C4-2B (cell line): ENCODE data around the gene TGFBR3.

ENCODE experiments used
- H3K27ac ChIP-seq: fragments of 450-650 bp; 2 replicates; pipeline ENCODE4 v1.5.1; 2017
- CTCF ChIP-seq: fragments of 450-650 bp; conservative IDR thresholded peaks from 2 replicates; pipeline ENCODE4 v1.5.1; 2017; ENCODE audit warnings: mild to moderate bottlenecking
- ZFX ChIP-seq: fragments of 450-650 bp; IDR thresholded peaks from 2 replicates; pipeline ENCODE4 v1.6.1; 2017

The TGFBR3 gene

DNA sequence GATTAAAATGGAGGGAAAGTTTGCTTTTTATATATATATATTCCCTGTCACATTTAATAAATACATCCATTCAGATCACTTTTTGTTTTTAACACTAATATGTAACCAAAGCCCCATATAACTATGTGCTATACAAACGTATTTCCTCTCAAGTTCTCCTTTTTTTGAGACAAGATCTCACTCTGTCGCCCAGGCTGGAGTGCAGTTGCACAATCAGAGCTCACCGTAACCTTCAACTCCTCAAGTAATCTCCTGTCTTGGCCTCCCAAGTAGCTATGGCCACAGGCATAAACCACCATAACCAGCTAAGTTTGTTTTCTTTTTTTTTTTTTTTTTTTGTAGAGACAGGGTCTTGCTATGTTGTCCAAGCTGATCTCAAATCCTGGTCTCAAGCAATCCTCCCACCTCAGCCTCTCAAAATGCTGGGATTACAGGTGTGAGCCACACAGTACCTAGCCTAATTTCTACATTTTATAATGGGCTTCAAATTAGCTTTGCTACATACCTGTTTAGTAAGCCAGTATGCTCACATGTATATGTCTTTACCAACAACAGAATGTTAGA, 120.0 kb downstream of the TGFBR3 start:
- no peak for TF ChIP-seq ZFX
- no peak for TF ChIP-seq CTCF
- no peak overlapping the region for H3K27ac ChIP-seq

GRCh38 chr1:91765293-91765692, 120.7 kb downstream of the TGFBR3 start:
- TF ChIP-seq CTCF (no peak), ZFX (no peak)
- peak overlapping the region; percentile 43; the same call in 1 of the 2 replicates for H3K27ac ChIP-seq

DNA sequence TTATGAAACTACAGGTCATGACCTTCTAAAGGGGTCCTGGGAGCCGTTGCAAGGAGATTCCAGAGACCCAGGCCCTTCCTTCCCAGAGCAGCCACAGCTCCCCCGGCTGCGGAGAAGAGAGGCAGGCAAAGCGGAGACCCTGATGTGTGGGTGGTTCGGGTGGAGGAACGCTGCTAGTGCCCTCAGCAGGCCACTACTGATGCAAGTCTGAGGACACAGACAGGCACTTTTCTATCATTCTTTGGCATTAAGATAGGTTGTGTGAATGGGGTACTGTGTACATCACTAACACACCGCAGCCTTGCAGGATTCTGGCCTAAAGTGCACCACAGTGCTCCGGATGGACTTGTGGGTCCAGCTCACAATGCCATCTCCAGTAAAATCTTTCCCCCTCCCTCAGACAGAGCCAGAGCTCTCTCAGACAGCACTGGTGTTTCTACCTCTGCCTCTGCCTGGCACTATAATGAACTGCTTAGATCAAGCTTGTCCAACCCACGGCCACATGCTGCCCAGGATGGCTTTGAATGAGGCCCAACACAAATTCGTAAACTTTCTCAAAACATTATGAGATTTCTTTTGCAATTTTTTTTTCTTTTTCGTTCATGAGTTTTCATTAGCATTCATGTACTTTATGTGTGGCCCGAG, 121.4 kb downstream of the TGFBR3 start:
- TF ChIP-seq ZFX = no peak
- no peak; the same call in 1 of the 2 replicates for TF ChIP-seq CTCF
- H3K27ac ChIP-seq = peak overlapping the region; percentile 43

- TF ChIP-seq ZFX (no peak), CTCF (no peak)
- H3K27ac ChIP-seq = no peak overlapping the region
These were observed 122.7 kb downstream of the TGFBR3 start for GRCh38 chr1:91763252-91763651.

DNA sequence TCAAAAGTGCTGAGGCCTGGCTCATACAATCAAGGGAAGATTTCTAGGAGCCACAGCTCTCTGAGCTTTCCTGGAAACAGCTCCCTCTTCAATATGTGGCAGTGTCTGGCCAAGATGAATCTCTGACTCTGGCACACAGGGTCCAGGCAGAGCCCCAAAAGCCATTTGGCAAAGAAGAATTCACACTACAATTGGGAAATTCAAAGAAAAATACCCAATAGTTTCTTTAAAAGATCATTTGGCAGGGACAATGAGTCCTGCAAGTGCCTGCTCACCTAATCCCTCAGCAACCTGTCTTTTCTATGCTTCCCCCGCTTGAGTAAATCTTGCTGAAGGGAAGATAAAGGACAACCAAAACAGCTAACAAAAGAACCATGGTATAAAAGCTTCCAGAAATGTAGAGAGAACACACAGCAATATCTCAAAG, 124.6 kb downstream of the TGFBR3 start:
- TF ChIP-seq CTCF (no peak), ZFX (no peak)
- no peak overlapping the region for H3K27ac ChIP-seq

DNA sequence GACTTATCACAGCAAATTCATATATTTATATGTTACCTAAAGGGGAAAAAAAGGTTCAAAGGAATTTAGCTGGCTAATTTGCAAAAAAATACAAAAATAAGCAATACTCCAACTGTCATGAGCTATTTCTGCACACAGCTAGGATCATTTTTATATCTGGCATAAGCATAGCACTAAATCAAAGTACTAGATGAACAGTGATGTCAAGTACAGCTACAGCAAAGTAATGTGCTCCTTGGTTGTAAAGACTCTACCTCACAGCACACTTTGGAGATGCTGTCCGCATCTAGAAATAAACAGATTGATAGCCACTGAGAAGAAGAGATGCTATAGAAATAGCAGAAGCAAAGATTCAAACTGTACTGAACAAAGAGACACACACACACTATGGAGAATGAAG, 125.4 kb downstream of the TGFBR3 start:
- H3K27ac ChIP-seq = peak overlapping the region; percentile 50; the same call in 1 of the 2 replicates
- TF ChIP-seq CTCF = no peak
- no peak for TF ChIP-seq ZFX

GRCh38 chr1:91759076-91759475, 126.9 kb downstream of the TGFBR3 start:
- no peak for TF ChIP-seq ZFX
- TF ChIP-seq CTCF = no peak
- H3K27ac ChIP-seq = no peak overlapping the region
